ENCODE measurements around the gene IGF1R. TPM values are rescaled to one million over a fixed set of nuclear protein-coding genes. Genes with fewer than 3 reads are reported as not detected.

The IGF1R gene
- total and polyA plus RNA-seq, 8 donors = 8.1 to 50.3 (median 36.0) TPM

- DNase-seq = no peak
- no peaks in the 10 kb centered on the region for H3K27me3 ChIP-seq
- intact Hi-C loops (cut with DNase I) = no loop called here
- H3K9me3 ChIP-seq = no peaks in the 10 kb centered on the region
- peak in 1 of 4 donors; percentile 24 for ATAC-seq
- peaks cover 0 to 8% (median 0%) of the 10 kb centered on the region in 3 donors for H3K4me1 ChIP-seq
- 90 to 94% methylated on average over 9 of the region's 9 CpGs for WGBS, 2 donors
- H3K27ac ChIP-seq = no peak overlapping the region
- H3K4me3 ChIP-seq = no peak overlapping the region
- no peak for FAIRE-seq
- H3K36me3 ChIP-seq = peaks cover 0 to 6% (median 0%) of the 10 kb centered on the region in 3 donors
- TF ChIP-seq CTCF (IDR thresholded peaks at IDR 0.05) = no peak
Observed at GRCh38 chr15:98903377-98904018, 255.2 kb downstream of the IGF1R start.

DNA sequence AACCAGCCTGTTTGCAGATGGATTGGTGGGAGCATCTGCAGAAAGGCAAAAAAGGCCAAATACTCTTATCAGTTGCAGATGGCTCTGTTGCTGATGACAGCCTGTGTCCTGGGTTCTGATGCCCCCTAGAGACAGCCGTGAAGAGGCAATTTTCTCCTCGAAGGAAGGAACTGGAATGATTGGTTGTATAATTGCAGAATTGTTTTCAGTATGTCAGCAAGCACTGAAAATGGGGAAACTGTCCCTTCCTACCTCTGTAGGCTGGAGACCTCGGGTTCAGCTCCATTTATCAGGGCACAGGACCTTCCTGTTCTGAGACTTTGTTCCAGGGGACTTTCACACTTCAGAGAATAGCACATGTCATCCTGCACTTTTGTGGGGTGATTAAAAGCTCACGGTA, 256.2 kb downstream of the IGF1R start:
- Histone ChIP-seq H3K9me3 (no peaks in the 10 kb centered on the region), H3K4me1 (peaks cover 0 to 8% (median 0%) of the 10 kb centered on the region in 3 donors), H3K27me3 (no peaks in the 10 kb centered on the region), H3K4me3 (no peak overlapping the region), H3K36me3 (peaks cover 0 to under 1% (median 0%) of the 10 kb centered on the region in 3 donors), H3K27ac (no peak overlapping the region)
- 59 to 64% methylated on average over 4 of the region's 4 CpGs for WGBS, 2 donors
- peak in 3 of 4 donors; percentile 38 to 61 (median 51) for ATAC-seq
- TF ChIP-seq CTCF (IDR thresholded peaks at IDR 0.05) = no peak
- intact Hi-C loops (cut with DNase I) = no loop called here
- FAIRE-seq = no peak
- DNase-seq = no peak

DNA sequence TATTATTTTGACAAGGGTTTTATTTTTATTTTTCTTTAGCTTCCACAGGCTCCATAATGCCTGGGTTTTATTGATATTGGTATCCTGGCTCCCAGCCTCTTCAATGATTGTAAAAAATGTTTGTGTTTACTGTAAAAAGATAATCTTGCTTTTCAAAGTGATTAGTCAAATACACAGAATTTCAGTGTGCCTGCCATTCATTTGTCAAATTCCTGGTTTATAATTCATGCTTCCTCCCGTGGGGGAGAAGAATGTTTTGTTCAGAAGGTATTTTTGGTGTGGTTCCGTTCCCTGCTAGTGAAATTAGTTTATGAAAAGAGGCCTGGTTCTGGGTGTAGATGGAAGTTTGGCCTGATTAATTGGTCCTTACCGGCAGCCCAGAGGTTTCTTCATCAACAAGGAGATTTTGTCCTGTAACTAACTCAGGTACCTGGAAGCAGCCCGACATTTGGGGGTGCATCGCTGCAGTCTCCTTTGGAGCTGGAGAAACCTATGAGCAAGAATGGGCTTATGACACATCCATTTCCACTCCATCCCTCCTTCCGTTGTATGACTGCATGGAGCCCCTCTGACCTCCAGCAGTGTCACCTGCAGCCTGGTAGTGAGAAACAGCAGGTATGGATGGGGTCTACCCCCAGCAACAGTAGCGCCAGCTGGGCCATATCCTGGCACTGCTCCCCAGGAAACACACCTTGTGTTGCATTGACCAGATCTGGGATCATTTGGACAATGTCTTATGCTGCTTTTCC, 257.8 kb downstream of the IGF1R start:
- Histone ChIP-seq H3K27me3 (no peaks in the 10 kb centered on the region), H3K4me3 (no peak overlapping the region), H3K27ac (no peak overlapping the region), H3K36me3 (peaks cover 0 to 1% (median 0%) of the 10 kb centered on the region in 3 donors), H3K4me1 (peaks cover 0 to 8% (median 0%) of the 10 kb centered on the region in 3 donors), H3K9me3 (no peaks in the 10 kb centered on the region)
- WGBS, 2 donors = 63 to 67% methylated on average over 7 of the region's 7 CpGs
- no peak for DNase-seq
- FAIRE-seq = no peak
- intact Hi-C loops (cut with DNase I) = no loop called here
- TF ChIP-seq CTCF (IDR thresholded peaks at IDR 0.05) = no peak
- ATAC-seq = peak in 1 of 4 donors; percentile 4

DNA sequence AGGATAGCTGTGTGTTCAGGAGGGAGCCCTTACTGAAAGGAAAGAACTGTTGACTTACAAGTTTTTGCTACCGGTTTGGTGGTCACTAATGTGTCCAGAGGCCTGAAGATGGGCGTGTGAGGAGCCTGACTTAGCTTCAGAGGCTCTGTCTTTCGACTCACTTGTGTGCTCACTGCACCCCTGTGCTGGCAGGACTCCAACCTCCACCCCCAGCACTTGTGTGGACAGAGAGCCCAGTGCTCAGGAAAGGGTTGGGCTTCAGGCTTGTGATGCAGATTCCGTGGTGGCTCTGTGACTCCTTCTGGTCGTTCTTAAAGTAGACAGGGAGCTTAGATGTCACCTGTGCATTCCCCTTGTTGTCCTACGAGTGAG, 258.4 kb downstream of the IGF1R start:
- Histone ChIP-seq H3K4me1 (peaks cover 0 to 8% (median 0%) of the 10 kb centered on the region in 3 donors), H3K36me3 (peaks cover 0 to 7% (median 0%) of the 10 kb centered on the region in 3 donors), H3K27me3 (no peaks in the 10 kb centered on the region), H3K27ac (no peak overlapping the region), H3K4me3 (no peak overlapping the region), H3K9me3 (no peaks in the 10 kb centered on the region)
- 30 to 37% methylated on average over 6 of the region's 6 CpGs for WGBS, 2 donors
- ATAC-seq = peak; percentile 41 to 55 (median 44)
- no peak for FAIRE-seq
- no peak for TF ChIP-seq CTCF (IDR thresholded peaks at IDR 0.05)
- intact Hi-C loops (cut with DNase I) = no loop called here
- DNase-seq = peak in 4 of 6 donors; percentile 45 to 63 (median 52)

All from pancreas (tissue), 10 donors.